HepG2 (cell line): ENCODE measurements around the gene IL17C. TPM values are rescaled to one million over a fixed set of nuclear protein-coding genes. Genes with fewer than 3 reads are reported as not detected.

ENCODE experiments used
- TAF1 ChIP-seq: sonication (generic); formaldehyde crosslinking; IDR thresholded peaks from 2 replicates; pipeline ENCODE4 v1.4.0; 2020; ENCODE audit warnings: missing genetic modification reagents
- ZNF263 ChIP-seq: sonication (generic); formaldehyde crosslinking; IDR thresholded peaks from 2 replicates; pipeline ENCODE4 v1.4.0; 2020; ENCODE audit warnings: missing genetic modification reagents
- ZNF563 ChIP-seq: sonication (generic); formaldehyde crosslinking; IDR thresholded peaks from 2 replicates; pipeline ENCODE4 v1.8.0; 2022; ENCODE audit warnings: mild to moderate bottlenecking, moderate library complexity, missing genetic modification reagents
- polyA plus RNA-seq, 8 experiments: library from polyadenylated mRNA; depleted of rRNA in 3 of 8; stranded (reverse) in 7 of 8; unstranded in 1 of 8; fragments of >200 nt; fragmentation: Illumina TruSeq in 4 of 8; extraction: Trizol in 4 of 8; gene quantifications; 2 replicates each; pipeline versions ENCODE4 v1.2.1 to v1.2.3, GENCODE V29; 2011 to 2016; ENCODE audit warnings: low read depth in 4 of 8, missing spikeins in 1 of 8, mixed read lengths in 1 of 8; ENCODE audit not compliant: insufficient read depth in 1 of 8
- total RNA-seq, 5 experiments: library from RNA; depleted of rRNA; stranded (reverse); fragments of >200 nt; fragmentation: Illumina TruSeq; extraction: Trizol; gene quantifications; 2 replicates each; pipeline ENCODE4 v1.2.3, GENCODE V29; 2016; ENCODE audit warnings: low read depth in 1 of 5
- TF ChIP-seq, protein P1 (sequence below), 2 experiments: fragments of 450-650 bp in 1 of 2; sonication (generic) in 1 of 2; formaldehyde crosslinking in 1 of 2; IDR thresholded peaks; 2 replicates each; pipeline versions ENCODE4 v1.6.1 to v1.8.0; 2016 to 2022; ENCODE audit warnings: antibody characterized with exemption in 1 of 2, mild to moderate bottlenecking in 1 of 2, missing genetic modification reagents in 1 of 2
- TF ChIP-seq, protein P2 (sequence below): sonication (generic); formaldehyde crosslinking; IDR thresholded peaks from 2 replicates; pipeline ENCODE4 v1.5.0; 2020; ENCODE audit warnings: missing genetic modification reagents
- TF ChIP-seq, protein P3 (sequence below): sonication (generic); formaldehyde crosslinking; IDR thresholded peaks from 2 replicates; pipeline ENCODE4 v1.9.0; 2021; ENCODE audit warnings: missing genetic modification reagents, borderline replicate concordance
- TF ChIP-seq, protein P4 (sequence below): sonication (generic); formaldehyde crosslinking; IDR thresholded peaks from 2 replicates; pipeline ENCODE4 v1.4.0; 2020; ENCODE audit warnings: missing genetic modification reagents
- TF ChIP-seq, protein P5 (sequence below): sonication (generic); formaldehyde crosslinking; IDR thresholded peaks from 2 replicates; pipeline ENCODE4 v1.9.0; 2022; ENCODE audit warnings: missing genetic modification reagents, mild to moderate bottlenecking, borderline replicate concordance

Gene IL17C
- total and polyA plus RNA-seq, 2 of the 13 experiments (the other 11 are each of a cell fraction or from before 2014, with no cell fraction given): not detected

DNA sequence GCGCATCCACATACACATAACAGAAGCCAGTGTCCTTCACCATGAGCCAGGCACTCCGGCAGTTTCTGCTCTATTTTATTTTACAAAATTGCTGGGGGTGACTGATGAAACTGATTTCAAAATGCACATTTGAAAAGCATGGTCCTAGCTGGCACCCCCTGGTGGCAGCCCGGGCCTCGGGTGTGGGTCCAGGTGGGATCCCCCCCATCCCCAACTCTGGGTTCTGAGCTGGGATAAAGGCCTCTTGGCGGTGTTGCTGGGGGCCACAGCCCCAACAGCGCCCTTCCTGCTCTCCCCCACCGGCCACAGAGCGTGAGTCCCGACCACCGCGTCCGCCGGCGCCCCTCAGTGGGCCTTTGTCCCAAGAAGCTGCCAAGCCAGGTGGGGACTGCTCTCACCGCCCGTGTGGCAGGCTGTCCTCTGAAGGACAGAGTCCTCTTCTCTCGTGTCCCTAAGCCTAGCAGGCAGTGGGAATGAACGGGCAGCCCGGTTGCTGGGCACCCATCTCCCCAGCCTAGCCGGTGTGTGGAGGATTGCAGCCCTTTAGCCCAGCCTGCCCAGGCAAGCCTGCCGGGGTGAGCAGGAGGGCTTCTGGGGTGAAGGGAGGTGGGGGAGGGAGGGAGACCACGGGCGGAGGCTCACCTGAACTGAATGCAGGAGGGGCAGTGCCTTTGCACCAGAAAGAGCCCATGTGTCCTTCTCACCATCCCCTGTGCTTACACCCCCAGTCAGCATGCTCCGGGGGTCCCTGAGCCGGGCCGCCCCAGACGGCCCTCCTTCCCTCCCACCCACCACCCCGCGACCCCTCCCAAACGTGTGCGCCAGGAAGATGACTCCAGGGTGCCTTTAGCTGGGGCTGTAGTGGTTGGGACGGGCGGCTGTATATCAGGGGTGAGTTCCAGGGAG is 47.0 kb downstream of the IL17C start (continued):
- TF ChIP-seq, protein P1, sequence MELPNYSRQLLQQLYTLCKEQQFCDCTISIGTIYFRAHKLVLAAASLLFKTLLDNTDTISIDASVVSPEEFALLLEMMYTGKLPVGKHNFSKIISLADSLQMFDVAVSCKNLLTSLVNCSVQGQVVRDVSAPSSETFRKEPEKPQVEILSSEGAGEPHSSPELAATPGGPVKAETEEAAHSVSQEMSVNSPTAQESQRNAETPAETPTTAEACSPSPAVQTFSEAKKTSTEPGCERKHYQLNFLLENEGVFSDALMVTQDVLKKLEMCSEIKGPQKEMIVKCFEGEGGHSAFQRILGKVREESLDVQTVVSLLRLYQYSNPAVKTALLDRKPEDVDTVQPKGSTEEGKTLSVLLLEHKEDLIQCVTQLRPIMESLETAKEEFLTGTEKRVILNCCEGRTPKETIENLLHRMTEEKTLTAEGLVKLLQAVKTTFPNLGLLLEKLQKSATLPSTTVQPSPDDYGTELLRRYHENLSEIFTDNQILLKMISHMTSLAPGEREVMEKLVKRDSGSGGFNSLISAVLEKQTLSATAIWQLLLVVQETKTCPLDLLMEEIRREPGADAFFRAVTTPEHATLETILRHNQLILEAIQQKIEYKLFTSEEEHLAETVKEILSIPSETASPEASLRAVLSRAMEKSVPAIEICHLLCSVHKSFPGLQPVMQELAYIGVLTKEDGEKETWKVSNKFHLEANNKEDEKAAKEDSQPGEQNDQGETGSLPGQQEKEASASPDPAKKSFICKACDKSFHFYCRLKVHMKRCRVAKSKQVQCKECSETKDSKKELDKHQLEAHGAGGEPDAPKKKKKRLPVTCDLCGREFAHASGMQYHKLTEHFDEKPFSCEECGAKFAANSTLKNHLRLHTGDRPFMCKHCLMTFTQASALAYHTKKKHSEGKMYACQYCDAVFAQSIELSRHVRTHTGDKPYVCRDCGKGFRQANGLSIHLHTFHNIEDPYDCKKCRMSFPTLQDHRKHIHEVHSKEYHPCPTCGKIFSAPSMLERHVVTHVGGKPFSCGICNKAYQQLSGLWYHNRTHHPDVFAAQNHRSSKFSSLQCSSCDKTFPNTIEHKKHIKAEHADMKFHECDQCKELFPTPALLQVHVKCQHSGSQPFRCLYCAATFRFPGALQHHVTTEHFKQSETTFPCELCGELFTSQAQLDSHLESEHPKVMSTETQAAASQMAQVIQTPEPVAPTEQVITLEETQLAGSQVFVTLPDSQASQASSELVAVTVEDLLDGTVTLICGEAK (IDR thresholded peaks at IDR 0.05): no peak
- TF ChIP-seq, protein P1 (CRISPR knock-in tag; IDR thresholded peaks at IDR 0.05): no peak
- TF ChIP-seq ZNF563 (peak; percentile 7; the same call in 1 of the 2 replicates), TAF1 (no peak), ZNF263 (no peak)
- TF ChIP-seq, protein P2, sequence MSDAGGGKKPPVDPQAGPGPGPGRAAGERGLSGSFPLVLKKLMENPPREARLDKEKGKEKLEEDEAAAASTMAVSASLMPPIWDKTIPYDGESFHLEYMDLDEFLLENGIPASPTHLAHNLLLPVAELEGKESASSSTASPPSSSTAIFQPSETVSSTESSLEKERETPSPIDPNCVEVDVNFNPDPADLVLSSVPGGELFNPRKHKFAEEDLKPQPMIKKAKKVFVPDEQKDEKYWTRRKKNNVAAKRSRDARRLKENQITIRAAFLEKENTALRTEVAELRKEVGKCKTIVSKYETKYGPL (CRISPR knock-in tag): no peak
- TF ChIP-seq, protein P3, sequence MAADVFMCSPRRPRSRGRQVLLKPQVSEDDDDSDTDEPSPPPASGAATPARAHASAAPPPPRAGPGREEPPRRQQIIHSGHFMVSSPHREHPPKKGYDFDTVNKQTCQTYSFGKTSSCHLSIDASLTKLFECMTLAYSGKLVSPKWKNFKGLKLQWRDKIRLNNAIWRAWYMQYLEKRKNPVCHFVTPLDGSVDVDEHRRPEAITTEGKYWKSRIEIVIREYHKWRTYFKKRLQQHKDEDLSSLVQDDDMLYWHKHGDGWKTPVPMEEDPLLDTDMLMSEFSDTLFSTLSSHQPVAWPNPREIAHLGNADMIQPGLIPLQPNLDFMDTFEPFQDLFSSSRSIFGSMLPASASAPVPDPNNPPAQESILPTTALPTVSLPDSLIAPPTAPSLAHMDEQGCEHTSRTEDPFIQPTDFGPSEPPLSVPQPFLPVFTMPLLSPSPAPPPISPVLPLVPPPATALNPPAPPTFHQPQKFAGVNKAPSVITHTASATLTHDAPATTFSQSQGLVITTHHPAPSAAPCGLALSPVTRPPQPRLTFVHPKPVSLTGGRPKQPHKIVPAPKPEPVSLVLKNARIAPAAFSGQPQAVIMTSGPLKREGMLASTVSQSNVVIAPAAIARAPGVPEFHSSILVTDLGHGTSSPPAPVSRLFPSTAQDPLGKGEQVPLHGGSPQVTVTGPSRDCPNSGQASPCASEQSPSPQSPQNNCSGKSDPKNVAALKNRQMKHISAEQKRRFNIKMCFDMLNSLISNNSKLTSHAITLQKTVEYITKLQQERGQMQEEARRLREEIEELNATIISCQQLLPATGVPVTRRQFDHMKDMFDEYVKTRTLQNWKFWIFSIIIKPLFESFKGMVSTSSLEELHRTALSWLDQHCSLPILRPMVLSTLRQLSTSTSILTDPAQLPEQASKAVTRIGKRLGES (CRISPR knock-in tag): no peak
- TF ChIP-seq, protein P4, sequence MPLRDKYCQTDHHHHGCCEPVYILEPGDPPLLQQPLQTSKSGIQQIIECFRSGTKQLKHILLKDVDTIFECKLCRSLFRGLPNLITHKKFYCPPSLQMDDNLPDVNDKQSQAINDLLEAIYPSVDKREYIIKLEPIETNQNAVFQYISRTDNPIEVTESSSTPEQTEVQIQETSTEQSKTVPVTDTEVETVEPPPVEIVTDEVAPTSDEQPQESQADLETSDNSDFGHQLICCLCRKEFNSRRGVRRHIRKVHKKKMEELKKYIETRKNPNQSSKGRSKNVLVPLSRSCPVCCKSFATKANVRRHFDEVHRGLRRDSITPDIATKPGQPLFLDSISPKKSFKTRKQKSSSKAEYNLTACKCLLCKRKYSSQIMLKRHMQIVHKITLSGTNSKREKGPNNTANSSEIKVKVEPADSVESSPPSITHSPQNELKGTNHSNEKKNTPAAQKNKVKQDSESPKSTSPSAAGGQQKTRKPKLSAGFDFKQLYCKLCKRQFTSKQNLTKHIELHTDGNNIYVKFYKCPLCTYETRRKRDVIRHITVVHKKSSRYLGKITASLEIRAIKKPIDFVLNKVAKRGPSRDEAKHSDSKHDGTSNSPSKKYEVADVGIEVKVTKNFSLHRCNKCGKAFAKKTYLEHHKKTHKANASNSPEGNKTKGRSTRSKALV: no peak; the same call in 1 of the 2 replicates
- TF ChIP-seq, protein P5, sequence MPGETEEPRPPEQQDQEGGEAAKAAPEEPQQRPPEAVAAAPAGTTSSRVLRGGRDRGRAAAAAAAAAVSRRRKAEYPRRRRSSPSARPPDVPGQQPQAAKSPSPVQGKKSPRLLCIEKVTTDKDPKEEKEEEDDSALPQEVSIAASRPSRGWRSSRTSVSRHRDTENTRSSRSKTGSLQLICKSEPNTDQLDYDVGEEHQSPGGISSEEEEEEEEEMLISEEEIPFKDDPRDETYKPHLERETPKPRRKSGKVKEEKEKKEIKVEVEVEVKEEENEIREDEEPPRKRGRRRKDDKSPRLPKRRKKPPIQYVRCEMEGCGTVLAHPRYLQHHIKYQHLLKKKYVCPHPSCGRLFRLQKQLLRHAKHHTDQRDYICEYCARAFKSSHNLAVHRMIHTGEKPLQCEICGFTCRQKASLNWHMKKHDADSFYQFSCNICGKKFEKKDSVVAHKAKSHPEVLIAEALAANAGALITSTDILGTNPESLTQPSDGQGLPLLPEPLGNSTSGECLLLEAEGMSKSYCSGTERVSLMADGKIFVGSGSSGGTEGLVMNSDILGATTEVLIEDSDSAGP (CRISPR knock-in tag): no peak
